Thyroid gland (tissue), 4 donors: ENCODE measurements around the gene PNMA3.
"Not testable (repeated sequence)": the region's sequence is repeated elsewhere in the genome, so short reads cannot be mapped to it uniquely, and the experiment has no call there.

ENCODE experiments used
- CTCF ChIP-seq, 6 experiments: fragments of 200-600 bp in 3 of 6; fragments of 450-650 bp in 3 of 6; sonication (generic) in 3 of 6; IDR thresholded peaks; one replicate each; pipeline ENCODE4 v1.5.1; 2016 to 2019; ENCODE audit warnings: antibody characterized with exemption in 6 of 6, mild to moderate bottlenecking in 2 of 6, inconsistent platforms in 1 of 6, moderate library complexity in 1 of 6
- POLR2A ChIP-seq, 2 donors: fragments of 450-650 bp; IDR thresholded peaks; one replicate each; pipeline ENCODE4 v1.6.1; 2017; ENCODE audit warnings: antibody characterized with exemption in 2 of 2, mild to moderate bottlenecking in 2 of 2, moderate library complexity in 1 of 2

- TF ChIP-seq POLR2A, CTCF (IDR thresholded peaks at IDR 0.05): not testable (repeated sequence)
Measured at GRCh38 chrX:153017174-153017573, 39.1 kb upstream of the PNMA3 start.
